Uterus (tissue), 4 donors: ENCODE data around the gene RAD51B. TPM values are rescaled to one million over a fixed set of nuclear protein-coding genes. Genes with fewer than 3 reads are reported as not detected.

ENCODE experiments used
- DNase-seq, 2 donors: peaks; one replicate each; pipeline ENCODE4 v3.0.0-alpha.2; 2019 to 2020
- H3K27ac ChIP-seq, 2 donors: fragments of 200-600 bp; sonication (generic); 1 replicate in 1 of 2; 2 replicates in 1 of 2; pipeline ENCODE4 v1.5.1; 2016 to 2018
- H3K27me3 ChIP-seq, 2 donors: fragments of 200-600 bp; sonication (generic); one replicate each; pipeline ENCODE4 v1.5.1; 2018 to 2019; ENCODE audit warnings: control low read depth in 1 of 2
- H3K36me3 ChIP-seq, 2 donors: fragments of 200-600 bp; sonication (generic); one replicate each; pipeline ENCODE4 v1.5.1; 2019; ENCODE audit warnings: control low read depth in 1 of 2
- H3K4me1 ChIP-seq, 2 donors: fragments of 200-600 bp; sonication (generic); one replicate each; pipeline ENCODE4 v1.5.1; 2018 to 2019; ENCODE audit warnings: control low read depth in 1 of 2
- H3K4me3 ChIP-seq, 2 donors: fragments of 200-600 bp; sonication (generic); 1 replicate in 1 of 2; 2 replicates in 1 of 2; pipeline ENCODE4 v1.5.1; 2018 to 2019; ENCODE audit warnings: mild to moderate bottlenecking in 1 of 2
- H3K9me3 ChIP-seq, 2 donors: fragments of 200-600 bp; sonication (generic); one replicate each; pipeline ENCODE4 v1.5.1; 2019; ENCODE audit warnings: control low read depth in 1 of 2
- CTCF ChIP-seq, 4 experiments: fragments of 200-600 bp in 2 of 4; fragments of 450-650 bp in 2 of 4; sonication (generic) in 2 of 4; IDR thresholded peaks; one replicate each; pipeline ENCODE4 v1.5.1; 2016 to 2019; ENCODE audit warnings: antibody characterized with exemption in 4 of 4, mild to moderate bottlenecking in 2 of 4, moderate library complexity in 1 of 4
- POLR2A ChIP-seq, 2 donors: fragments of 450-650 bp; IDR thresholded peaks; one replicate each; pipeline ENCODE4 v1.6.1; 2016; ENCODE audit warnings: antibody characterized with exemption in 2 of 2, mild to moderate bottlenecking in 1 of 2, moderate library complexity in 1 of 2
- intact Hi-C: fragments of 100-400 bp; cut with DNase I; formaldehyde crosslinking; loops from one replicate; pipeline ENCODE4 v1.15.1; 2023; ENCODE audit warnings: low total_unique reads
- total RNA-seq, 4 donors: library from RNA; depleted of rRNA in 3 of 4; stranded (reverse); fragments of >200 nt in 3 of 4; gene quantifications; one replicate each; pipeline versions ENCODE4 v1.1.0 to v1.2.4, GENCODE V29; 2014 to 2023
- donor health status: DM: yes; HTN: yes; CAD: no.

The RAD51B gene
- total RNA-seq, 4 donors from 2014 or later = 29.5 to 100.0 (median 70.3) TPM

- peak overlapping the region in 1 of 2 donors; percentile 68 for H3K27ac ChIP-seq
- no peaks in the 10 kb centered on the region for H3K9me3 ChIP-seq
- H3K4me3 ChIP-seq = peak overlapping the region; percentile 81 to 86
- no peaks in the 10 kb centered on the region for H3K36me3 ChIP-seq
- TF ChIP-seq CTCF (IDR thresholded peaks at IDR 0.05) = no peak
- H3K4me1 ChIP-seq = peaks cover 0 to 1% of the 10 kb centered on the region in 2 donors
- intact Hi-C loops = no loop called here
- no peaks in the 10 kb centered on the region for H3K27me3 ChIP-seq
- no peak for DNase-seq
Observed at GRCh38 chr14:67820428-67820971, 921 bp downstream of the RAD51B start.

- Histone ChIP-seq H3K9me3 (no peaks in the 10 kb centered on the region), H3K27ac (no peak overlapping the region), H3K4me1 (no peaks in the 10 kb centered on the region), H3K36me3 (no peaks in the 10 kb centered on the region), H3K27me3 (no peaks in the 10 kb centered on the region), H3K4me3 (no peak overlapping the region)
- intact Hi-C loops = no loop called here
- TF ChIP-seq POLR2A (IDR thresholded peaks at IDR 0.05) = no peak
- TF ChIP-seq CTCF (IDR thresholded peaks at IDR 0.05) = no peak
- no peak for DNase-seq
Observed at GRCh38 chr14:67821121-67821520, 1.5 kb downstream of the RAD51B start.

- Histone ChIP-seq H3K9me3 (no peaks in the 10 kb centered on the region), H3K4me3 (no peak overlapping the region), H3K4me1 (no peaks in the 10 kb centered on the region), H3K27ac (no peak overlapping the region), H3K27me3 (no peaks in the 10 kb centered on the region), H3K36me3 (no peaks in the 10 kb centered on the region)
- TF ChIP-seq CTCF (IDR thresholded peaks at IDR 0.05) (no peak), POLR2A (IDR thresholded peaks at IDR 0.05) (no peak)
- no peak for DNase-seq
- intact Hi-C loops = no loop called here
Observed at GRCh38 chr14:67831113-67831512, 11.5 kb downstream of the RAD51B start.

- H3K27ac ChIP-seq = no peak overlapping the region
- no peaks in the 10 kb centered on the region for H3K36me3 ChIP-seq
- TF ChIP-seq CTCF (IDR thresholded peaks at IDR 0.05) (no peak), POLR2A (IDR thresholded peaks at IDR 0.05) (no peak)
- H3K9me3 ChIP-seq = no peaks in the 10 kb centered on the region
- DNase-seq = no peak
- H3K4me3 ChIP-seq = no peak overlapping the region
- no peaks in the 10 kb centered on the region for H3K27me3 ChIP-seq
- H3K4me1 ChIP-seq = no peaks in the 10 kb centered on the region
- intact Hi-C loops = no loop called here
Observed at GRCh38 chr14:67833403-67833802, 13.8 kb downstream of the RAD51B start.

GRCh38 chr14:67835596-67835995 is 16.0 kb downstream of the RAD51B start:
- intact Hi-C loops = no loop called here
- Histone ChIP-seq H3K4me3 (no peak overlapping the region), H3K4me1 (no peaks in the 10 kb centered on the region), H3K27ac (no peak overlapping the region), H3K27me3 (no peaks in the 10 kb centered on the region), H3K36me3 (no peaks in the 10 kb centered on the region), H3K9me3 (no peaks in the 10 kb centered on the region)
- no peak for DNase-seq
- TF ChIP-seq POLR2A (IDR thresholded peaks at IDR 0.05) = no peak
- TF ChIP-seq CTCF (IDR thresholded peaks at IDR 0.05) = no peak
